Endothelial cell (in vitro differentiated cells): Measurements from ENCODE around the gene DFFA. TPM values are rescaled to one million over a fixed set of nuclear protein-coding genes. Genes with fewer than 3 reads are reported as not detected.

ENCODE experiments used
- DNase-seq: peaks from one replicate; pipeline ENCODE4 v3.0.0; 2021; ENCODE audit warnings: low spot score
- H3K27ac Mint-ChIP-seq: one replicate; pipeline ENCODE4 v1.8.0; 2021; ENCODE audit warnings: mixed read lengths, inconsistent platforms; ENCODE audit not compliant: unreplicated experiment
- H3K27me3 Mint-ChIP-seq: one replicate; pipeline ENCODE4 v1.8.0; 2021; ENCODE audit warnings: mild to moderate bottlenecking, moderate library complexity, mixed read lengths, inconsistent platforms; ENCODE audit not compliant: unreplicated experiment
- H3K36me3 Mint-ChIP-seq: one replicate; pipeline ENCODE4 v1.8.0; 2021; ENCODE audit warnings: mild to moderate bottlenecking, low read depth, mixed read lengths, inconsistent platforms; ENCODE audit not compliant: unreplicated experiment
- H3K4me1 Mint-ChIP-seq: one replicate; pipeline ENCODE4 v1.8.0; 2021; ENCODE audit warnings: mild to moderate bottlenecking, mixed read lengths, inconsistent platforms; ENCODE audit not compliant: unreplicated experiment
- H3K4me3 Mint-ChIP-seq: one replicate; pipeline ENCODE4 v1.8.0; 2021; ENCODE audit warnings: mild to moderate bottlenecking, mixed read lengths, inconsistent platforms; ENCODE audit not compliant: unreplicated experiment
- H3K9me3 Mint-ChIP-seq: one replicate; pipeline ENCODE4 v1.8.0; 2021; ENCODE audit warnings: mixed read lengths, inconsistent platforms; ENCODE audit not compliant: unreplicated experiment
- total RNA-seq: library from RNA; stranded (reverse); fragmentation: NEBNext Ultra II Directional; extraction: Animal tissue kit (Norgen Biotek cat#: 25700); gene quantifications from one replicate; pipeline ENCODE4 v1.2.1, GENCODE V29; 2021; ENCODE audit not compliant: unreplicated experiment
- TF ChIP-seq, protein P1 (sequence below): fragments of 200-600 bp; sonication (generic); IDR thresholded peaks from one replicate; pipeline ENCODE4 v1.5.0; 2021; ENCODE audit warnings: antibody characterized with exemption; ENCODE audit not compliant: unreplicated experiment

The DFFA gene
- total RNA-seq, 1 donor from 2014 or later: 77.1 TPM

- Mint-ChIP-seq H3K9me3 (no peaks in the 10 kb centered on the region), H3K27ac (no peak overlapping the region), H3K27me3 (no peaks in the 10 kb centered on the region), H3K4me1 (peaks cover 23% of the 10 kb centered on the region), H3K36me3 (no peaks in the 10 kb centered on the region), H3K4me3 (no peak overlapping the region)
- DNase-seq: no peak
- TF ChIP-seq, protein P1, sequence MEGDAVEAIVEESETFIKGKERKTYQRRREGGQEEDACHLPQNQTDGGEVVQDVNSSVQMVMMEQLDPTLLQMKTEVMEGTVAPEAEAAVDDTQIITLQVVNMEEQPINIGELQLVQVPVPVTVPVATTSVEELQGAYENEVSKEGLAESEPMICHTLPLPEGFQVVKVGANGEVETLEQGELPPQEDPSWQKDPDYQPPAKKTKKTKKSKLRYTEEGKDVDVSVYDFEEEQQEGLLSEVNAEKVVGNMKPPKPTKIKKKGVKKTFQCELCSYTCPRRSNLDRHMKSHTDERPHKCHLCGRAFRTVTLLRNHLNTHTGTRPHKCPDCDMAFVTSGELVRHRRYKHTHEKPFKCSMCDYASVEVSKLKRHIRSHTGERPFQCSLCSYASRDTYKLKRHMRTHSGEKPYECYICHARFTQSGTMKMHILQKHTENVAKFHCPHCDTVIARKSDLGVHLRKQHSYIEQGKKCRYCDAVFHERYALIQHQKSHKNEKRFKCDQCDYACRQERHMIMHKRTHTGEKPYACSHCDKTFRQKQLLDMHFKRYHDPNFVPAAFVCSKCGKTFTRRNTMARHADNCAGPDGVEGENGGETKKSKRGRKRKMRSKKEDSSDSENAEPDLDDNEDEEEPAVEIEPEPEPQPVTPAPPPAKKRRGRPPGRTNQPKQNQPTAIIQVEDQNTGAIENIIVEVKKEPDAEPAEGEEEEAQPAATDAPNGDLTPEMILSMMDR: no peak
Observed at GRCh38 chr1:10504249-10504648, 31.9 kb upstream of the DFFA start.

DNA sequence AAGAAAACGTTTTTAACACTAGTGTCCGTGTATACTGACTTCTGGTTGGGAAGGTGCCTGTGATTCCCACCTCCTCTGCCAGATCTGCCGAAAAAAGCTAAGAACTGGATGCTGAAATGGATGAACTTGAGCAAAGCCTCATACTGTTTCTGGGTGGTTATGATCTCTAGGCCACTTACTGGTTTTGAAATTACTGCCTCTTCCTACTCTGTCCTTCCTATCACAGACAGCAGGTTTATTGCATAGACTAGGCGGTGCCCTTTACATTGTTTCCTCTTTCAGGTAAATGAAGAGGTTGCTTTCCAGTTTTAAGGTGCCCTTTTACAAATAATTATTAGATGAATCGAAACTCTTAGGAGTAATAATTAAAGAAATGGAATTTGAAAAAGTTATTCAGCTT, 29.9 kb upstream of the DFFA start:
- Mint-ChIP-seq H3K4me1 (peaks cover 14% of the 10 kb centered on the region), H3K9me3 (no peaks in the 10 kb centered on the region), H3K4me3 (no peak overlapping the region), H3K36me3 (no peaks in the 10 kb centered on the region), H3K27me3 (no peaks in the 10 kb centered on the region), H3K27ac (no peak overlapping the region)
- TF ChIP-seq, protein P1: no peak
- no peak for DNase-seq

GRCh38 chr1:10498231-10498630, 25.9 kb upstream of the DFFA start:
- Mint-ChIP-seq H3K27me3 (no peaks in the 10 kb centered on the region), H3K4me1 (peaks cover 15% of the 10 kb centered on the region), H3K4me3 (no peak overlapping the region), H3K36me3 (peaks cover 5% of the 10 kb centered on the region), H3K9me3 (no peaks in the 10 kb centered on the region), H3K27ac (no peak overlapping the region)
- TF ChIP-seq, protein P1: no peak
- no peak for DNase-seq

DNA sequence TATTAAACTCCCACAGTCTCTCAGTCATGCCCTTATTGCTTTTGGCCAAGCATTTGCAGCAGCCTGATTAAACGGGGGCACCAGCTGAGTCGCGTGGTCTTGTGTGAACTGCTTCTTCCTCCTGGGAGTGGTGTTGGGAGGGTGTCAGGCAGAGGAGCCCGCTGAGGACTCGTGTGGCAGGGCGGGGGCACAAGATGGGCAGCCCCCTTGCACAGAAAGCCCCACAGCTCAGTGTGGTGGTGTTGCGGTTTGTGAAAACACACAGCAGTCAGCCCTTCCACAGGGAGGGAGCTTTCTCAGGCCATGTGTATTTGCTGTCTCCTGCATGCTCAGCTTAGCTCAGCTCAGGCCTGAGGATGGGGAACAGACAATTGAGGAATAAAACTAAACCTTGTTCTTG, 24.8 kb upstream of the DFFA start:
- DNase-seq: no peak
- Mint-ChIP-seq H3K9me3 (no peaks in the 10 kb centered on the region), H3K27ac (no peak overlapping the region), H3K4me3 (no peak overlapping the region), H3K36me3 (peaks cover 5% of the 10 kb centered on the region), H3K4me1 (peaks cover 17% of the 10 kb centered on the region), H3K27me3 (peaks cover 4% of the 10 kb centered on the region)
- TF ChIP-seq, protein P1: no peak

DNA sequence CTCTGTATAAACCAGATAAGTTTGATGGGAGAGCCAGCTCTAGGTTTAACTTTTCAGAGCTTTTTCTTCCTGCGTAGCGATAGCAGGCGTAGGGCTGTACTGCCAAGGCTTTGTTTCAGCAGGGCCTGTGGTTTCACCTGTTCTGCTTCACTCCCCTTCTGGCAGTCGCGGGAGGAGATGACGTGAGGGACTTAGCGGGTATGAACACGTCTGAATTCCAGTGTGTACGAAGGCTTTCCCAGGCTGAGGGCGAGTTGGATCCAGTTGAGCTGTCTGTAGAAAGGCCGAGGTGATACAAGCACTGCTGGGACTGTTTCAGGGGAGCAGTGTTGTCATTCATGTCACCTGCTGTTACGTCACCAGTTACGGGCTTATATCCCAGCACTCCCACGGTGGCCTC, 23.6 kb upstream of the DFFA start:
- H3K4me1 Mint-ChIP-seq: peaks cover 16% of the 10 kb centered on the region
- H3K27ac Mint-ChIP-seq: no peak overlapping the region
- peaks cover 4% of the 10 kb centered on the region for H3K27me3 Mint-ChIP-seq
- H3K36me3 Mint-ChIP-seq: peaks cover 5% of the 10 kb centered on the region
- TF ChIP-seq, protein P1: no peak
- H3K9me3 Mint-ChIP-seq: no peaks in the 10 kb centered on the region
- H3K4me3 Mint-ChIP-seq: no peak overlapping the region
- DNase-seq: no peak
